Spinal cord (tissue), 10 donors: Measurements from ENCODE around the gene NXNL2. TPM values are rescaled to one million over a fixed set of nuclear protein-coding genes. Genes with fewer than 3 reads are reported as not detected.

Experiments used
- DNase-seq, 6 donors: peaks; one replicate each; pipeline versions ENCODE4 v3.0.0 to v3.0.0-alpha.2; 2013 to 2015; ENCODE audit warnings: low spot score in 6 of 6, low read depth in 4 of 6
- H3K27ac ChIP-seq: one replicate; pipeline ENCODE4 v1.5.1; 2013; ENCODE audit warnings: low read depth, low read length, control low read depth
- H3K27me3 ChIP-seq: one replicate; pipeline ENCODE4 v1.6.1; 2013; ENCODE audit warnings: low read length; ENCODE audit not compliant: control insufficient read depth, insufficient read depth
- H3K36me3 ChIP-seq: one replicate; pipeline ENCODE4 v1.6.1; 2013; ENCODE audit warnings: low read length; ENCODE audit not compliant: control insufficient read depth, insufficient read depth
- H3K4me1 ChIP-seq: one replicate; pipeline ENCODE4 v1.6.1; 2013; ENCODE audit warnings: low read length; ENCODE audit not compliant: control insufficient read depth, insufficient read depth
- H3K4me3 ChIP-seq: one replicate; pipeline ENCODE4 v1.5.1; 2013; ENCODE audit warnings: low read depth, low read length, control low read depth
- H3K9me3 ChIP-seq: one replicate; pipeline ENCODE4 v1.6.1; 2013; ENCODE audit warnings: low read length; ENCODE audit not compliant: control insufficient read depth, insufficient read depth
- WGBS: methylation state at CpG from one replicate; pipeline ENCODE4 v1.1.5; 2013; ENCODE audit warnings: missing lambda C conversion rate; ENCODE audit not compliant: insufficient coverage; 5-methylcytosine and 5-hydroxymethylcytosine counted together
- polyA plus RNA-seq, 2 donors: library from polyadenylated mRNA; unstranded; fragments of 120-200 nt; gene quantifications; one replicate each; pipeline ENCODE4 v1.2.1, GENCODE V29; 2013; ENCODE audit not compliant: insufficient read length in 2 of 2
- total RNA-seq, 2 donors: library from RNA; depleted of rRNA in 1 of 2; stranded (reverse); fragments of 120-200 nt in 1 of 2; fragments of >200 nt in 1 of 2; gene quantifications; one replicate each; pipeline versions ENCODE4 v1.2.3 to v1.2.4, GENCODE V29; 2013 to 2014
- donor health status: healthy.

Gene NXNL2
- total and polyA plus RNA-seq, 4 donors, result 1.8 to 3.8 (median 2.3) TPM

GRCh38 chr9:88538311-88539085 is 3.5 kb downstream of the NXNL2 start:
- Histone ChIP-seq H3K27me3 (peaks cover 22% of the 10 kb centered on the region), H3K4me3 (no peak overlapping the region), H3K4me1 (peaks cover 45% of the 10 kb centered on the region), H3K36me3 (no peaks in the 10 kb centered on the region), H3K9me3 (no peaks in the 10 kb centered on the region), H3K27ac (peak overlapping the region; percentile 37)
- 61% methylated on average over 7 of the region's 10 CpGs for WGBS
- no peak for DNase-seq

- Histone ChIP-seq H3K36me3 (no peaks in the 10 kb centered on the region), H3K9me3 (no peaks in the 10 kb centered on the region), H3K4me1 (peaks cover 41% of the 10 kb centered on the region), H3K27ac (no peak overlapping the region), H3K4me3 (no peak overlapping the region), H3K27me3 (peaks cover 16% of the 10 kb centered on the region)
- no peak for DNase-seq
- 83% methylated on average over 6 of the region's 6 CpGs for WGBS
Observed at GRCh38 chr9:88539246-88539645, 4.3 kb downstream of the NXNL2 start.

- no peak overlapping the region for H3K27ac ChIP-seq
- H3K36me3 ChIP-seq, result no peaks in the 10 kb centered on the region
- peaks cover 36% of the 10 kb centered on the region for H3K4me1 ChIP-seq
- 90% methylated on average over 6 of the region's 10 CpGs for WGBS
- DNase-seq, result no peak
- H3K27me3 ChIP-seq, result peaks cover 11% of the 10 kb centered on the region
- H3K4me3 ChIP-seq, result no peak overlapping the region
- H3K9me3 ChIP-seq, result no peaks in the 10 kb centered on the region
Observed at GRCh38 chr9:88540251-88540763, 5.3 kb downstream of the NXNL2 start.

- whole genome bisulfite sequencing, result 75% methylated on average over 9 of the region's 11 CpGs
Observed at GRCh38 chr9:88544245-88544644, 9.3 kb downstream of the NXNL2 start.

GRCh38 chr9:88551546-88552137 is 16.7 kb downstream of the NXNL2 start:
- Histone ChIP-seq H3K9me3 (no peaks in the 10 kb centered on the region), H3K27ac (no peak overlapping the region), H3K4me3 (no peak overlapping the region), H3K4me1 (no peaks in the 10 kb centered on the region), H3K27me3 (no peaks in the 10 kb centered on the region), H3K36me3 (no peaks in the 10 kb centered on the region)
- DNase-seq, result peak in 1 of 6 donors; percentile 62
- no CpG with 5 or more reads among the region's 2 CpGs for WGBS

More at GRCh38 chr9:88544245-88544644, 9.3 kb downstream of the NXNL2 start:
- H3K27me3 ChIP-seq, result no peaks in the 10 kb centered on the region
- no peak overlapping the region for H3K27ac ChIP-seq
- H3K36me3 ChIP-seq, result no peaks in the 10 kb centered on the region
- peaks cover 2% of the 10 kb centered on the region for H3K4me1 ChIP-seq
- H3K9me3 ChIP-seq, result no peaks in the 10 kb centered on the region
- H3K4me3 ChIP-seq, result no peak overlapping the region
- DNase-seq, result no peak

- Histone ChIP-seq H3K4me3 (no peak overlapping the region), H3K9me3 (no peaks in the 10 kb centered on the region), H3K27ac (no peak overlapping the region), H3K27me3 (no peaks in the 10 kb centered on the region), H3K4me1 (no peaks in the 10 kb centered on the region), H3K36me3 (no peaks in the 10 kb centered on the region)
- DNase-seq, result no peak
- WGBS, result no CpG with 5 or more reads among the region's 3 CpGs
Observed at GRCh38 chr9:88553350-88553749, 18.4 kb downstream of the NXNL2 start.

- H3K9me3 ChIP-seq, result no peaks in the 10 kb centered on the region
- no peak for DNase-seq
- H3K4me1 ChIP-seq, result no peaks in the 10 kb centered on the region
- H3K27me3 ChIP-seq, result no peaks in the 10 kb centered on the region
- no peaks in the 10 kb centered on the region for H3K36me3 ChIP-seq
- H3K4me3 ChIP-seq, result no peak overlapping the region
- no peak overlapping the region for H3K27ac ChIP-seq
- 97% methylated on average over 10 of the region's 12 CpGs for WGBS
Observed at GRCh38 chr9:88555268-88555980, 20.4 kb downstream of the NXNL2 start.

- H3K4me3 ChIP-seq, result no peak overlapping the region
- H3K36me3 ChIP-seq, result no peaks in the 10 kb centered on the region
- WGBS, result 43% methylated on average over 1 of the region's 7 CpGs
- H3K27me3 ChIP-seq, result no peaks in the 10 kb centered on the region
- no peaks in the 10 kb centered on the region for H3K4me1 ChIP-seq
- H3K9me3 ChIP-seq, result no peaks in the 10 kb centered on the region
- DNase-seq, result no peak
- H3K27ac ChIP-seq, result no peak overlapping the region
Observed at GRCh38 chr9:88559661-88560060, 24.7 kb downstream of the NXNL2 start.

- Histone ChIP-seq H3K9me3 (no peaks in the 10 kb centered on the region), H3K36me3 (no peaks in the 10 kb centered on the region), H3K27me3 (no peaks in the 10 kb centered on the region), H3K4me3 (no peak overlapping the region), H3K27ac (no peak overlapping the region), H3K4me1 (peaks cover 8% of the 10 kb centered on the region)
- no CpG with 5 or more reads among the region's 3 CpGs for WGBS
- no peak for DNase-seq
Observed at GRCh38 chr9:88567870-88568269, 32.9 kb downstream of the NXNL2 start.
